IMR-90 (cell line): Measurements from ENCODE around the gene CTF1.

Experiments
- POLR2A ChIP-seq: IDR thresholded peaks from 2 replicates; pipeline ENCODE4 v1.6.1; 2012; ENCODE audit warnings: mild to moderate bottlenecking, low read depth, low read length
- RAD21 ChIP-seq: IDR thresholded peaks from 2 replicates; pipeline ENCODE4 v1.6.1; 2012; ENCODE audit warnings: low read length, improper control_type of control experiment
- SMC3 ChIP-seq: fragments of 150-350 bp; IDR thresholded peaks from 2 replicates; pipeline ENCODE4 v1.6.1; 2016; ENCODE audit warnings: low read depth, mild to moderate bottlenecking, antibody characterized with exemption, low read length, moderate library complexity
- TF ChIP-seq, protein P1 (sequence below): conservative IDR thresholded peaks from 2 replicates; pipeline ENCODE4 v1.5.1; 2012; ENCODE audit warnings: mild to moderate bottlenecking, low read depth, low read length, improper control_type of control experiment

DNA sequence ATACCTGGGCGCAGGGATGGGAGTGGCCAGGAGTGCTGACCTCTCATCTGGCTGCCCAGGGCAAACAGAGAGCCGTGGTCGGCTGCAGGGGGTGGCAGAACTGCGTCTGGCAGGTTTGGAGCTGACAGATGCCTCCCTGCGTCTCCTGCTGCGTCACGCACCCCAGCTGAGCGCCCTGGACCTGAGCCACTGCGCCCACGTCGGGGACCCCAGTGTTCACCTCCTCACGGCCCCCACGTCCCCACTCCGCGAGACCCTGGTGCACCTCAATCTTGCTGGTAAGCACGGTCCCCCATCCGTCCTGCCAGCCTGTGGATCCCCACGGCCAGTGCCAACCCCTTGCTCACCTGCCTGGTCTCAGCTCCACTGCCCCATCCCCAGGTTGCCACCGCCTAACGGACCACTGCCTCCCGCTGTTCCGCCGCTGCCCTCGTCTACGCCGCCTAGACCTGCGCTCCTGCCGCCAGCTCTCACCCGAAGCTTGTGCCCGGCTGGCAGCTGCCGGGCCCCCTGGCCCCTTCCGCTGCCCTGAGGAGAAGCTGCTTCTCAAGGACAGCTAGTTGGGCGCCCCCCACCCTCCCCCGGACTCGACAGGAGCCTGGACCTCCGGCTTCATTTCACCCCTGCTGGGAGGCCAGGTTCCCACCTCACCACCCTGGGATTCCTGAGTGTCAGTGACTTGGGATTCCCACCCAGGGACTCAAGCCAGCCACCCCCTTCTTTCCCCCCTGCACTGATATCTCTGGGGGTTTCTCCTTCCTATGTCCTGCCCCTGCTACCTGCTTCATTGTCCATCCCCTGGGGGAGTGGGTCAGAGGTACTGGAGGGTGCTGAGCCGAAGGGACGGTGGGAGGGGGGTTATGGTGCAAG is 50.5 kb downstream of the CTF1 start:
- TF ChIP-seq, protein P1, sequence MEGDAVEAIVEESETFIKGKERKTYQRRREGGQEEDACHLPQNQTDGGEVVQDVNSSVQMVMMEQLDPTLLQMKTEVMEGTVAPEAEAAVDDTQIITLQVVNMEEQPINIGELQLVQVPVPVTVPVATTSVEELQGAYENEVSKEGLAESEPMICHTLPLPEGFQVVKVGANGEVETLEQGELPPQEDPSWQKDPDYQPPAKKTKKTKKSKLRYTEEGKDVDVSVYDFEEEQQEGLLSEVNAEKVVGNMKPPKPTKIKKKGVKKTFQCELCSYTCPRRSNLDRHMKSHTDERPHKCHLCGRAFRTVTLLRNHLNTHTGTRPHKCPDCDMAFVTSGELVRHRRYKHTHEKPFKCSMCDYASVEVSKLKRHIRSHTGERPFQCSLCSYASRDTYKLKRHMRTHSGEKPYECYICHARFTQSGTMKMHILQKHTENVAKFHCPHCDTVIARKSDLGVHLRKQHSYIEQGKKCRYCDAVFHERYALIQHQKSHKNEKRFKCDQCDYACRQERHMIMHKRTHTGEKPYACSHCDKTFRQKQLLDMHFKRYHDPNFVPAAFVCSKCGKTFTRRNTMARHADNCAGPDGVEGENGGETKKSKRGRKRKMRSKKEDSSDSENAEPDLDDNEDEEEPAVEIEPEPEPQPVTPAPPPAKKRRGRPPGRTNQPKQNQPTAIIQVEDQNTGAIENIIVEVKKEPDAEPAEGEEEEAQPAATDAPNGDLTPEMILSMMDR: no peak
- TF ChIP-seq POLR2A (no peak), SMC3 (no peak), RAD21 (no peak)
